Ishikawa (cell line): ENCODE measurements around the gene KIAA1614.

Experiments used
- CEBPB ChIP-seq: IDR thresholded peaks from 2 replicates; pipeline ENCODE4 v1.6.1; 2012
- CREB1 ChIP-seq: IDR thresholded peaks from 2 replicates; pipeline ENCODE4 v1.6.1; 2012; ENCODE audit warnings: low read depth
- FOXM1 ChIP-seq: IDR thresholded peaks from 2 replicates; pipeline ENCODE4 v1.6.1; 2012; ENCODE audit warnings: low read depth, borderline replicate concordance
- MAX ChIP-seq: IDR thresholded peaks from 2 replicates; pipeline ENCODE4 v1.6.1; 2012
- RAD21 ChIP-seq: IDR thresholded peaks from 2 replicates; pipeline ENCODE4 v1.6.1; 2012; ENCODE audit warnings: low read depth
- REST ChIP-seq: IDR thresholded peaks from 2 replicates; pipeline ENCODE4 v1.6.1; 2012; ENCODE audit warnings: low read depth, mild to moderate bottlenecking
- TEAD4 ChIP-seq: IDR thresholded peaks from 2 replicates; pipeline ENCODE4 v1.6.1; 2012
- USF1 ChIP-seq: IDR thresholded peaks from 2 replicates; pipeline ENCODE4 v1.6.1; 2012
- YY1 ChIP-seq: IDR thresholded peaks from 2 replicates; pipeline ENCODE4 v1.6.1; 2012; ENCODE audit warnings: low read depth

- TF ChIP-seq REST: no peak
- no peak for TF ChIP-seq TEAD4
- no peak for TF ChIP-seq YY1
- TF ChIP-seq CREB1: no peak
- no peak for TF ChIP-seq CEBPB
- no peak for TF ChIP-seq MAX
- no peak for TF ChIP-seq RAD21
- TF ChIP-seq FOXM1: no peak
- TF ChIP-seq USF1: no peak
Observed at GRCh38 chr1:180896161-180896560, 16.5 kb upstream of the KIAA1614 start.
